Epithelial cell of proximal tubule (primary cell): Measurements from ENCODE around the gene SPRR4. TPM values are rescaled to one million over a fixed set of nuclear protein-coding genes. Genes with fewer than 3 reads are reported as not detected.

Experiments
- DNase-seq: peaks from one replicate; pipeline ENCODE4 v3.0.0-alpha.2; 2011; ENCODE audit warnings: low read depth
- H3K4me3 ChIP-seq: 2 replicates; pipeline ENCODE4 v1.5.1; 2011; ENCODE audit warnings: low read depth, mild to moderate bottlenecking, low read length
- total RNA-seq: library from RNA; depleted of rRNA; stranded (reverse); fragments of >200 nt; gene quantifications from 2 replicates; pipeline ENCODE4 v1.2.3, GENCODE V29; 2015
- TF ChIP-seq, protein P1 (sequence below): conservative IDR thresholded peaks from 2 replicates; pipeline ENCODE4 v1.5.1; 2012; ENCODE audit warnings: low read depth, mild to moderate bottlenecking, low read length

Gene SPRR4
- total RNA-seq, 1 donor from 2014 or later: not detected

DNA sequence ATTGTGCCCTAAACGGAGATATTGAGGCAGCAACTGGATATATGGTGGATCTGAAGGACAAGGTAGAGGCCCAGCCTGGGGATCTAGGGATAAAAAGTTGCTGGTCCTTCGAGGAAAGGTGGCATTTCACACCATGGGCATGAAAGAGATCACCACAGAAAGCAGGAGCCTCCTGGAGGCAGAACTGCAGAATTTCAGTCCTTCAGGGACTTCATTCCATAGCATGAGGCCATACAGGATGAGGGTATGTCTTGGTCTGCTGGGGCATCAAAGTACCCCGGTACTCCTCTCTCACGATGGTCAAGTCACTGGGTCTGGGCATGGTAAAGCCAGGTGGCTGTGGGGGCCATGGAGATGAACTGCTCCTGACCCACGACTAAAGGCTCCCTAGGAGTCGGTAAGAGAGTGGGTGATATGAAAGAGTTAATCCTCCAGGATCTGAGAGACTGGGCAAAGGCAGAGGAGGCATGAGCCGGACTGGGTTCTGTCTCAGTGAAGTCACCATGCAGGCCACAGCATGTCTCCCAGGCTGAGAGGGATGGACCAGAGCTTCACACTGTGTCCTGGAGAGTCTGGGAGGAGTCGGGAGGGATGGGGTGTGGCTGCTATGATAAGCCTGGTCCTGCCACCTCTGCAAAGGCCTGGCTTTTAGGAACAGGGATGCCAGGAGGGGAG is 29.3 kb upstream of the SPRR4 start:
- no peak overlapping the region for H3K4me3 ChIP-seq
- no peak for DNase-seq

GRCh38 chr1:152942161-152942560 is 28.3 kb upstream of the SPRR4 start:
- no peak overlapping the region for H3K4me3 ChIP-seq
- TF ChIP-seq, protein P1, sequence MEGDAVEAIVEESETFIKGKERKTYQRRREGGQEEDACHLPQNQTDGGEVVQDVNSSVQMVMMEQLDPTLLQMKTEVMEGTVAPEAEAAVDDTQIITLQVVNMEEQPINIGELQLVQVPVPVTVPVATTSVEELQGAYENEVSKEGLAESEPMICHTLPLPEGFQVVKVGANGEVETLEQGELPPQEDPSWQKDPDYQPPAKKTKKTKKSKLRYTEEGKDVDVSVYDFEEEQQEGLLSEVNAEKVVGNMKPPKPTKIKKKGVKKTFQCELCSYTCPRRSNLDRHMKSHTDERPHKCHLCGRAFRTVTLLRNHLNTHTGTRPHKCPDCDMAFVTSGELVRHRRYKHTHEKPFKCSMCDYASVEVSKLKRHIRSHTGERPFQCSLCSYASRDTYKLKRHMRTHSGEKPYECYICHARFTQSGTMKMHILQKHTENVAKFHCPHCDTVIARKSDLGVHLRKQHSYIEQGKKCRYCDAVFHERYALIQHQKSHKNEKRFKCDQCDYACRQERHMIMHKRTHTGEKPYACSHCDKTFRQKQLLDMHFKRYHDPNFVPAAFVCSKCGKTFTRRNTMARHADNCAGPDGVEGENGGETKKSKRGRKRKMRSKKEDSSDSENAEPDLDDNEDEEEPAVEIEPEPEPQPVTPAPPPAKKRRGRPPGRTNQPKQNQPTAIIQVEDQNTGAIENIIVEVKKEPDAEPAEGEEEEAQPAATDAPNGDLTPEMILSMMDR: no peak
- DNase-seq: no peak

More for the DNA sequence above, 29.3 kb upstream of the SPRR4 start:
- TF ChIP-seq, protein P1: no peak

DNA sequence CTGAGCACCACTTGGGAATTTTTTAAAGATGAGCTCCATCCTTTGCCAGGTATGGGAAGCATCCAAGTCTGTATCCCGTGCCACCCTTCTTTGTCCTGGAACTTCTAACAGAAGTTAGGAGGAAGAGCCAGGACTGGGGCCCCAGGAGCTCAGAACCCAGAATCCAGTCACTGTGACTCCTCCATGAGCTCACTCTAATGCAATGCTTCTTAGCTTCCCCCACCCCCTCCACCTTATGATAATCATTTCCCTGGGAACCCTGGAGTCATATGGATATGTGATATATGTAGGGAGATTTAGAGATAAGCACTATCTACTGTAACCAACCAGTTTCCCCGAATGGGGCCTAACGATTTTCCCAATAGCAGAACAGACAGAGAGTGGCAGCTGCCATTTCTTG is 24.2 kb upstream of the SPRR4 start:
- TF ChIP-seq, protein P1: no peak
- no peak overlapping the region for H3K4me3 ChIP-seq
- no peak for DNase-seq

DNA sequence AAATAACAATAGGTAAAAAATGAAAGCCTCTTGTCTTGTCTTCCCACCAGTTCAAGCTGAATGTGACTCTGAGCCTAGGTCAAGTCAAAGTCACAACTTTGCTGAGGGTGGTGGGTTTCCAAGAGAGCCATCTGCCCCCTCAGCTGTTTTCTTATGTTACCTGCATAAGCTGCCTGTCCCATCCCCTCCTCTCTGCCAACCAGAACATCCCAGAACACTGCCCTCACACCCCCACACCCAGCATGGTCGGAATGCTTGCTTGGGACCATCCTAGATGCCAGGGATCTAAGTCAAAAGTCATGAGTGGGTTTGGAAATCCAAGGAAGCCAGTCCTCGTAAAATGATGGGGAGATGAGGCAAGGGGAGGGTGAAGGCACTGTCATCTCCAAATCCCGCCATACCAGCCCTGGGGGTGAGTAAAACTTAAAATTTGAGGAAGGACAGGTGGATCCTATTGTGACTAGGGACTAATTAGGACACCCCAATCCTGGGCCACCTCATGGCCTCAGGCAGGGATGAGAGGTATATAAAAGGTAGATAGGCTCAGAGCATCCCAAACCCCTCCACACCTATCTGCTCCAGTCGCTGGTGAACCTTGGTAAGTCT is 23.7 kb upstream of the SPRR4 start, which contains the start of gene SPRR5:
TSS of gene SPRR5 (plus strand) at position 556 of the 606 bp plus-strand sequence. CDS start 1,349 bp downstream, outside the sequence.
- TF ChIP-seq, protein P1: no peak
- no peak within 1 kb of the TSS for H3K4me3 ChIP-seq
- no peak for DNase-seq

GRCh38 chr1:152951711-152952110 is 18.7 kb upstream of the SPRR4 start:
- no peak for DNase-seq
- H3K4me3 ChIP-seq: no peak overlapping the region
- TF ChIP-seq, protein P1: no peak

GRCh38 chr1:152953761-152954160 is 16.7 kb upstream of the SPRR4 start:
- no peak overlapping the region for H3K4me3 ChIP-seq
- TF ChIP-seq, protein P1: no peak
- no peak for DNase-seq
